LNCAP (cell line): ENCODE measurements around the gene RTEL1.

ENCODE experiments used
- TF ChIP-seq, protein P1 (sequence below): fragments of 450-650 bp; IDR thresholded peaks from 2 replicates; pipeline ENCODE4 v1.5.1; 2017; ENCODE audit warnings: mild to moderate bottlenecking

The RTEL1 gene

DNA sequence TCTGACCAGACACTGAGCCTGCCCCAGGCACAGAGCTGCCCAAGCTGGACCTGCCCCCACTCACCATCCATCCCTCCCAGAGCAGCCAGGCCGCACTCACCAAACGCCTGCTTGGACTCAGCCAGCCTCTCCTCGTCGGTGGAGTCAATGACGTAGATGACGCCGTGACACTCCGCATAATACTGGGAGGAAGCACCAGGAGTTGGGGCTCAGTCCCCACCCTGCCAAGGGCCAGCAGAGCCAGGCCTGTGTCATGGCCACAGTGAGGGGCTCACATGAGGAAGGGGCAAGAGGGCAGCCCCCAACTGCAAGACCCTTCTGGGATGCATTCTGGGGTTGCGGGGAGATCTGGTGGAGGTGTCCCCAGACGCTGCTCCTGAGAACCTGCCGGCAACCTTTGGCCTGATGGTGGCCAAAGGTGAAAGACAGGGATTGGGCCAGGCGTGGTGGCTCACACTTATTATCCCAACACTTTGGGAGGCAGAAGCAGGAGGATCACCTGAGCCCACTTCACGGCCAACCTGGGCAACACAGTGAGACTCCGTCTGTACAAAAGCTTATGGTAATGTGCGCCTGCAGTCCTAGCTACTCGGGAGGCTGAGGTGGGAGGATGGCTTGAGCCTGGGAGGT lies 44.0 kb downstream of the RTEL1 start:
- TF ChIP-seq, protein P1, sequence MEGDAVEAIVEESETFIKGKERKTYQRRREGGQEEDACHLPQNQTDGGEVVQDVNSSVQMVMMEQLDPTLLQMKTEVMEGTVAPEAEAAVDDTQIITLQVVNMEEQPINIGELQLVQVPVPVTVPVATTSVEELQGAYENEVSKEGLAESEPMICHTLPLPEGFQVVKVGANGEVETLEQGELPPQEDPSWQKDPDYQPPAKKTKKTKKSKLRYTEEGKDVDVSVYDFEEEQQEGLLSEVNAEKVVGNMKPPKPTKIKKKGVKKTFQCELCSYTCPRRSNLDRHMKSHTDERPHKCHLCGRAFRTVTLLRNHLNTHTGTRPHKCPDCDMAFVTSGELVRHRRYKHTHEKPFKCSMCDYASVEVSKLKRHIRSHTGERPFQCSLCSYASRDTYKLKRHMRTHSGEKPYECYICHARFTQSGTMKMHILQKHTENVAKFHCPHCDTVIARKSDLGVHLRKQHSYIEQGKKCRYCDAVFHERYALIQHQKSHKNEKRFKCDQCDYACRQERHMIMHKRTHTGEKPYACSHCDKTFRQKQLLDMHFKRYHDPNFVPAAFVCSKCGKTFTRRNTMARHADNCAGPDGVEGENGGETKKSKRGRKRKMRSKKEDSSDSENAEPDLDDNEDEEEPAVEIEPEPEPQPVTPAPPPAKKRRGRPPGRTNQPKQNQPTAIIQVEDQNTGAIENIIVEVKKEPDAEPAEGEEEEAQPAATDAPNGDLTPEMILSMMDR = no peak

DNA sequence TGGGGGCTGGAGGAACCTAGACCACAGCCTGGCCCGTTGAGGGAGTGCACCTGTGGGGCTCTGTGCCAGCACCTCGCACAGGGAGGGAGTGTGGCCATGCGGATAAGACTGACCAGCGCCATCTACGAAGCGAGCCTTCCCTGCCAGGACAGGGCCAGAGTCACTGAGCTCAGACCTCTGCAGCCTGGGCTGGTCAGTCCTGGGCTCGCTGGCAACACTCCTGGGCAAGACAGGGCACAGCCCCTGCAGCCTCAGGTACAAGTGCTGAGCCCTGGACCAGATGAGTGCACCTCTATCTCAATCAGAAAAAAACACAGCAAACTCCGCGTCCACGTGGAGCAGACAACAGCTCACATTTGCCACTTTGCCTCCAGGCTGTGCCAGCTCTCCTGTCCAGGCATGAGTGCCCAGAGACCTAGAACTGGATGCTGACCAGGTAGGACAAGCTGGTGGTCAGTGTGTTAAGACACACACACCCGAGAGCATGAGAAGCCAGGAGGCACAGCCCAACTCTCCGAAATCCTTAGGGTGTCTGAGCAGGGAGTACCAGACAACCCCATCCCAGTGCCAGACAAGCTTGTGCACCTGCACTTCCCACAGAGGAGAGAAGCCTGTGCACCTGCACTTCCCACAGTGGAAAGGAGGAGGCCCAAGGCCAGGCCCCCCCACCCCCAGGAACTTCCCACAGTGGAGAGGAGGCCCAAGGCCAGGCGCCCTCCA lies 44.8 kb downstream of the RTEL1 start:
- TF ChIP-seq, protein P1 = no peak

DNA sequence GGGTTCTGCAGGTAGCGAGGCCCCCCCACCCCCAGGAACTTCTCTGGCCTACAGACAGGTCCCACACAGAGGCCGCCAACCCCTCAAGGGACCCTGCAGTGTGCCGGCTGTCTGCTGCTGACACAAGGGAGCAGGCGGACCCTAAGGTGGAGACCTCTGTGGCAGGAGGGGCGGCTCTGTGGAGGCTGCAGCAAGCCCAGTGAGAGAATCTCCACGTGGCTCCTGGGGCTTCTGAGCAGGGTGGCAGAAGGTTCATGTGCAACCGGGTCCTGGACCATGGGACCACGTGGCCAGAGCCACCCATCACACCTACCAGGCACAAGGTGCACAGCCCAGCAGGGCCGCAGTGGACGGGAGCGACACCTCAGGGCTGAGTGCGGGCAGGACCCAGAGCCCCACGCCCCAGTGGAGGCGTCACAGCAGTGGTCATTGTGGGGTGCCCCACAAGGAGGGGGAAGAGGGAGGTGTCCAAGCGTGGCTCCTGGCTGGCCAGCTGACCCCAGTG lies 45.4 kb downstream of the RTEL1 start:
- TF ChIP-seq, protein P1 = no peak

DNA sequence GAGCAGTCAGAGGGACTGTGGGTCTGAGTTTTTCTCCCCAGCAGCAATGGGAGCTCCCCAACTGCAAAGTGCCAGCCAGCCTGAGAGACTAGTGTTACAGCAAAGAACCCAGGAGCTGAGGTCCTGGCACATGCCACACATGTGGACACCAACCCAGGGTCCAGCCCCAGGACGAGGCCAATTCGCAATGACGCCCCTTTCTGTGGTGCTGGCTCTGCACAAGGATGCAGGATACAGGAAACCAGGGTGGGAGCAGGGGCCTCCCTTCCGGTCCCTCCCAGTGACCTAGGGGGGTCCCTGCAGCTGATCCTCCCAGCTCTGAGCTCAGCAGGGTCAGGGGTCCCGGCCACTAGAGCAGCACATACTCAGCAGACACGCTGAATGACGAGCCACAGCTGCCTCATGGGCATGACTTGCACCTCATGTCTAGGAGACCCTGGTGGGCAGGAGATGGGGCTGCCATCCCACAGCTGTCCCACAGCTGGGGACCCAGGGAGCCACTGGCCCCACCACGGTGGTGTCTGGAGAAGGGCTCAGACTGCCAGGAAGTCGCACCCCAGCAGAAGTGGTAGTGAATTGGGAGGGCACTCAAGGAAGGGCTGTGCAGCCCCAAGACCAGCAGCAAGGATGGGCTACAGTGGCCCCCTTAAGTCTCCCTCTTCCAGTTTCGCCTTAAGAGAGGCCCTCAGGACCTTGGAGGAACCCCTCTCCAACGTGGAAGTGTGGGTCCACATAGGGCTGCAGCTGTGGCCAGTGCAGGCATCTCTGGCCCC lies 46.0 kb downstream of the RTEL1 start:
- TF ChIP-seq, protein P1 = no peak

DNA sequence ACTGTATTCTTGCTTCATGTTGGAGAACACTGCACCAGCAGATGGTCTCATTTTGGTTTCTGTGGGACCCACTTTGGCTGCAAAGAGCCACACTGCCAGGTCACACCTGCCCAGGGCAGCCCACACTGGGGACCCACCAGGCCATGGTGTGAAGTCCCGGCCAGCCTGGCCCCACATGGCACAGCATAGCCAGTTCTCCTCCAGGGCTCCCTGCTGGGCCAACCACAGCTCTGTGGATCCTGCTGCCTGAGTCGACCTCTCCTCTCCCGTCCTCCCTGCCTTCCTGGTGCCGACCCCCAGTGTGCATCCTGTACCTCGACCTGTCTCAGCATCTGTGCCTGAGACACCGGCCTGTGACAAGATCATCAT lies 46.6 kb downstream of the RTEL1 start:
- TF ChIP-seq, protein P1 = no peak

DNA sequence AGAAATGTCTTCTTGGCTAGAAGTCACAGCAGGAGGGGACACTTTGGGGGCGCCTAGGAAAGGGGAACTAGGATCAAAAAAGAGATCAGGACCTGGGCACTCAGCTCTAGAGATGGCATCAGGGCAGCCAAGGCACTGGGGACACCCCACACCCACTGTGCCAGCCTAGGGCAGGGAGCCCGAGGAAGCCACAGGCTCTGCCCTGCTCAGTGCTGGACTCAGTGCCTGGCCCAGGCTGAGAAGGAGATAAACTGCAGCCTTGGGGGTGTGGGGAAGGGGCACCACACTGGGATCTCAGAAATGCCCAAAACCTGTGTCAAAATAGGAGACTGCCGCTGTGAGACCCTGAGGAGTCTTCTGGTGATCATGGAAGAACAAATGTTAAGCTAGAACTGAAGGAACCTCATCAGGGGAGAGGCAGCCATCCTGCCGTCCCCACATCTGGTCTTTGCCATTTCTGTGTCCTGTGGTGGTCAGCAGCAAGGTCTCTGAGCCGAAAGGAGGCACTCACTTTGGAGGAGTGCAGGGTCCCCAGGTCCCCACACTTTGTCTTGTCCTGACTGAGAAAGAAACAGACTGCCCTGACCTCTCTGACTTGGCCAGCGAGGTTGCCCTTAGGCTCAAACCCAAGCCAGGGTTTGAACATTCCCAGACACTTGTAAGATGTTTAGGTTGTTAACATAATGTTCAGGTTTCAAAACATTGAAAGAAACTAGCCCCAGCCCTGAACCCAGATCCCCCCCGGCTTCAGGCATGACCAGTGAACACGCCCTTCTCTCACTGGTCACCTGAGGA lies 47.3 kb downstream of the RTEL1 start:
- TF ChIP-seq, protein P1 = no peak

DNA sequence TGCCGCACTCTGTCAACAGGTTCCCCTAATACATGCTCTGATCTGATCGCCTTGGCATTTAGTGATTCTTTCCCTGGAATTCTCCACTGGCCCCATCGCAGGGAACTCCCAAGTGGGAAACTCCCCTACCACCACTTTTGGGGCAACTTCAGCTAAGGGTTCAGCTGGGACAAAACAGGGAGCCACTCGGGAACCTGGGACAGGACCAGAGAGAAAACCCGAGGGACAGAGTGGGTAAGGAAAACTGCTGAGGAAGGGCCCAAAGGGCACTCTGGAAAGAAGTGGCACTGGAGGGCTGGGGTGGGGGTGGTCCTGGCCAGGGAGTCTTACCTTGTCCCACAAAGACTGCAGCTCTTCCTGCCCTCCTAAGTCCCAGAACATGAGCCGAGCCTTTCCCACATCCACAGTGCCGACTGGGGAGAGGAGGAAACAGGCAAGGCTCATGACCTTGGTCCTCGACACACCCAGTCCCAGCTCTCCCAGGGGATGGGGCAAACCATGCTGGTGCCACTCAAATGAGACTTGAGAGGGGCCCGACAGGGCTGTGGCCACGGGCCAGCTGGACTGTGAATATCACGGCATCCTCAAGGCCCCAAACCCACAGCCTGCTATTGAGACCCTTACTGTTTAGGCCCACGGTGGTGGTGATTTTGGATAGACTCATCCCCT lies 48.0 kb downstream of the RTEL1 start:
- TF ChIP-seq, protein P1 = no peak
